Measurements from ENCODE around the gene EEF2KMT. TPM values are rescaled to one million over a fixed set of nuclear protein-coding genes. Genes with fewer than 3 reads are reported as not detected.
"Not testable (repeated sequence)": the region's sequence is repeated elsewhere in the genome, so short reads cannot be mapped to it uniquely, and the experiment has no call there.

Gene EEF2KMT
- polyA plus RNA-seq, 1 donor from 2014 or later = 18.2 TPM

- Mint-ChIP-seq H3K36me3 (no peaks in the 10 kb centered on the region), H3K27ac (no peak within 1 kb of the TSS), H3K27me3 (peaks cover 2% of the 10 kb centered on the region)
These were observed 31.8 kb downstream of the EEF2KMT start, which contains the start of gene C16orf89 for GRCh38 chr16:5065813-5066212. Gene C16orf89, minus strand, starts transcription at chr16:5065956. Its CDS starts 48 bp downstream, at chr16:5065908.

GRCh38 chr16:5065326-5065725, 32.3 kb downstream of the EEF2KMT start:
- Mint-ChIP-seq H3K9me3 (no peaks in the 10 kb centered on the region), H3K36me3 (no peaks in the 10 kb centered on the region), H3K4me3 (no peak overlapping the region), H3K27me3 (peaks cover 2% of the 10 kb centered on the region), H3K4me1 (peaks cover 0 to 1% (median 0%) of the 10 kb centered on the region in 3 donors), H3K27ac (no peak overlapping the region)

More at GRCh38 chr16:5065813-5066212, 31.8 kb downstream of the EEF2KMT start, which contains the start of gene C16orf89:
- Mint-ChIP-seq H3K4me1 (peaks cover 0 to 1% (median under 1%) of the 10 kb centered on the region in 3 donors), H3K9me3 (no peaks in the 10 kb centered on the region), H3K4me3 (peak within 1 kb of the TSS in 2 of 4 donors; percentile 39 to 73)

- Mint-ChIP-seq H3K4me3 (peak overlapping the region in 1 of 4 donors; percentile 39), H3K9me3 (no peaks in the 10 kb centered on the region), H3K4me1 (peaks cover 0 to 1% (median 0%) of the 10 kb centered on the region in 3 donors), H3K27me3 (peaks cover 2% of the 10 kb centered on the region), H3K27ac (no peak overlapping the region), H3K36me3 (no peaks in the 10 kb centered on the region)
These were observed 32.7 kb downstream of the EEF2KMT start for GRCh38 chr16:5064915-5065314.

GRCh38 chr16:5062790-5063765, 34.5 kb downstream of the EEF2KMT start:
- no peaks in the 10 kb centered on the region for H3K9me3 Mint-ChIP-seq
- no peak overlapping the region for H3K27ac Mint-ChIP-seq
- H3K27me3 Mint-ChIP-seq = peaks cover 2% of the 10 kb centered on the region
- H3K36me3 Mint-ChIP-seq = no peaks in the 10 kb centered on the region
- H3K4me3 Mint-ChIP-seq = no peak overlapping the region
- H3K4me1 Mint-ChIP-seq = no peaks in the 10 kb centered on the region

GRCh38 chr16:5062051-5062450, 35.5 kb downstream of the EEF2KMT start:
- no peaks in the 10 kb centered on the region for H3K9me3 Mint-ChIP-seq
- peak overlapping the region in 1 of 3 donors; percentile 41 for H3K27ac Mint-ChIP-seq
- no peaks in the 10 kb centered on the region for H3K4me1 Mint-ChIP-seq
- peak overlapping the region in 1 of 4 donors; percentile 27 for H3K4me3 Mint-ChIP-seq
- H3K27me3 Mint-ChIP-seq = peaks cover 3% of the 10 kb centered on the region
- no peaks in the 10 kb centered on the region for H3K36me3 Mint-ChIP-seq

GRCh38 chr16:5060073-5060641, 37.4 kb downstream of the EEF2KMT start:
- no peaks in the 10 kb centered on the region for H3K36me3 Mint-ChIP-seq
- peaks cover 3% of the 10 kb centered on the region for H3K27me3 Mint-ChIP-seq
- H3K27ac Mint-ChIP-seq = no peak overlapping the region
- H3K4me1 Mint-ChIP-seq = no peaks in the 10 kb centered on the region
- H3K4me3 Mint-ChIP-seq = no peak overlapping the region
- no peaks in the 10 kb centered on the region for H3K9me3 Mint-ChIP-seq

- Mint-ChIP-seq H3K9me3 (no peaks in the 10 kb centered on the region), H3K27me3 (peaks cover 3% of the 10 kb centered on the region), H3K4me3 (no peak overlapping the region), H3K27ac (no peak overlapping the region), H3K4me1 (no peaks in the 10 kb centered on the region), H3K36me3 (no peaks in the 10 kb centered on the region)
These were observed 38.1 kb downstream of the EEF2KMT start for GRCh38 chr16:5059386-5060072.

- Mint-ChIP-seq H3K27me3 (peaks cover 3% of the 10 kb centered on the region), H3K4me1 (no peaks in the 10 kb centered on the region), H3K36me3 (no peaks in the 10 kb centered on the region), H3K4me3 (no peak overlapping the region), H3K27ac (no peak overlapping the region), H3K9me3 (no peaks in the 10 kb centered on the region)
These were observed 39.1 kb downstream of the EEF2KMT start for GRCh38 chr16:5058476-5058875.

GRCh38 chr16:5056352-5056751, 41.2 kb downstream of the EEF2KMT start:
- Mint-ChIP-seq H3K4me3 (no peak overlapping the region), H3K36me3 (no peaks in the 10 kb centered on the region), H3K4me1 (no peaks in the 10 kb centered on the region), H3K27me3 (peaks cover 2% of the 10 kb centered on the region), H3K9me3 (no peaks in the 10 kb centered on the region), H3K27ac (no peak overlapping the region)

GRCh38 chr16:5054876-5055865, 42.4 kb downstream of the EEF2KMT start:
- Mint-ChIP-seq H3K36me3 (no peaks in the 10 kb centered on the region), H3K27me3 (peaks cover 1% of the 10 kb centered on the region), H3K27ac (no peak overlapping the region), H3K4me3 (peak overlapping the region in 1 of 4 donors; percentile 66), H3K9me3 (peaks cover 0 to 9% (median 6%) of the 10 kb centered on the region in 3 donors), H3K4me1 (no peaks in the 10 kb centered on the region)

- Mint-ChIP-seq H3K27ac (no peak overlapping the region), H3K4me3 (no peak overlapping the region), H3K4me1 (peaks cover 0 to 2% (median 0%) of the 10 kb centered on the region in 3 donors), H3K9me3 (peaks cover 2 to 15% (median 6%) of the 10 kb centered on the region in 3 donors), H3K27me3 (peaks cover 7% of the 10 kb centered on the region), H3K36me3 (no peaks in the 10 kb centered on the region)
These were observed 50.7 kb downstream of the EEF2KMT start for GRCh38 chr16:5046914-5047313.

GRCh38 chr16:5045499-5046115, 52.0 kb downstream of the EEF2KMT start:
- Mint-ChIP-seq H3K4me1 (peaks cover 0 to 8% (median 2%) of the 10 kb centered on the region in 3 donors), H3K27ac (no peak overlapping the region), H3K27me3 (peaks cover 16% of the 10 kb centered on the region), H3K9me3 (peaks cover 2 to 10% (median 3%) of the 10 kb centered on the region in 3 donors), H3K36me3 (no peaks in the 10 kb centered on the region), H3K4me3 (no peak overlapping the region)

GRCh38 chr16:5044581-5044980, 53.0 kb downstream of the EEF2KMT start:
- H3K4me3 Mint-ChIP-seq, H3K9me3 Mint-ChIP-seq, H3K36me3 Mint-ChIP-seq, H3K27ac Mint-ChIP-seq, H3K4me1 Mint-ChIP-seq: not testable (repeated sequence)
- H3K27me3 Mint-ChIP-seq = peaks cover 16% of the 10 kb centered on the region

Measured in IgD-negative memory B cell (primary cell).